ENCODE measurements around the gene EXOC6.

DNA sequence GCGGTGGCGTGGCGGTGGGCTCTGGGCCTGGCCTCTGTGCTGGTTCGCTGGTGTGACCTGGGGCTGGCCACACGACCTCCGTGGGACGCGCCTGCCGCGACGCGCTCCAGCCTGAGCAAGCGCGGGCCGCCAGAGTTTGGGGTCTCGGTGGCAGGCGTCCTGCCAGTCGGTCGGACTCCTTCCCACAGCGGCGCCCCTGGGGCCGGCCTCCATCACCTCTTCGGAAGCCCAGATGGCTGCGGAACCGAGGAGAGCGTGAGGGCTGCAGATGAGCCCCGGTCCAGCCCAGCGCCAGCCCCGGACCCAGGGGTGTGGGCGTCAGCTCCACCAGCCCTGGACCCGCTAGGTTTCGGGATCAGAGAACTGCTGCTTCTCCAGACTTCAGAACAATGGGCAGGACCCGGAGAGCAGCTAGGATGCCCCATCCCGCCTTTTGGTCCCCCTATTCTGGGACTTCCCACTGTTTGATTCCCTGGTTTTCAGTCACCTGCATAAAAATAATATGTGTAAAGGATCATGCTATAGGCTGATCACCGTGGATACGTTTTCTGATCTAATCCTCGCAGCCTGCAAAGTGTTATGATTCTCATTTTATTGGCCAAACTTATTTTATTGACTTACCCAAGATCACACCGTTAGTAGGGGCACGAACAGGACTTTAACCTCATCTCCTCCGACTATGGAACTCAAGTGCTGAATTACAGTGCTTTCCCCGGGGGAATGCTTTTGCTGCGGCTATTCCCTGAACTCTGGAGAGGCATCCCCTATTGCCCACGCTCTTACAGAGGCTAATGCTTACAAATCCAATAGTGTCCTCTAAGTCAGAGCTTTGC is 215.0 kb downstream of the EXOC6 start:
- TF ChIP-seq, protein P1, sequence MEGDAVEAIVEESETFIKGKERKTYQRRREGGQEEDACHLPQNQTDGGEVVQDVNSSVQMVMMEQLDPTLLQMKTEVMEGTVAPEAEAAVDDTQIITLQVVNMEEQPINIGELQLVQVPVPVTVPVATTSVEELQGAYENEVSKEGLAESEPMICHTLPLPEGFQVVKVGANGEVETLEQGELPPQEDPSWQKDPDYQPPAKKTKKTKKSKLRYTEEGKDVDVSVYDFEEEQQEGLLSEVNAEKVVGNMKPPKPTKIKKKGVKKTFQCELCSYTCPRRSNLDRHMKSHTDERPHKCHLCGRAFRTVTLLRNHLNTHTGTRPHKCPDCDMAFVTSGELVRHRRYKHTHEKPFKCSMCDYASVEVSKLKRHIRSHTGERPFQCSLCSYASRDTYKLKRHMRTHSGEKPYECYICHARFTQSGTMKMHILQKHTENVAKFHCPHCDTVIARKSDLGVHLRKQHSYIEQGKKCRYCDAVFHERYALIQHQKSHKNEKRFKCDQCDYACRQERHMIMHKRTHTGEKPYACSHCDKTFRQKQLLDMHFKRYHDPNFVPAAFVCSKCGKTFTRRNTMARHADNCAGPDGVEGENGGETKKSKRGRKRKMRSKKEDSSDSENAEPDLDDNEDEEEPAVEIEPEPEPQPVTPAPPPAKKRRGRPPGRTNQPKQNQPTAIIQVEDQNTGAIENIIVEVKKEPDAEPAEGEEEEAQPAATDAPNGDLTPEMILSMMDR (IDR thresholded peaks at IDR 0.05) = no peak
- no peak for TF ChIP-seq POLR2A (IDR thresholded peaks at IDR 0.05)
